Ishikawa (cell line): Measurements from ENCODE around the gene LCLAT1.

Source experiments
- CEBPB ChIP-seq: IDR thresholded peaks from 2 replicates; pipeline ENCODE4 v1.6.1; 2012
- CREB1 ChIP-seq: IDR thresholded peaks from 2 replicates; pipeline ENCODE4 v1.6.1; 2012; ENCODE audit warnings: low read depth
- EGR1 ChIP-seq: IDR thresholded peaks from 2 replicates; pipeline ENCODE4 v1.6.1; 2012
- EP300 ChIP-seq: IDR thresholded peaks from 2 replicates; pipeline ENCODE4 v1.6.1; 2012; ENCODE audit warnings: borderline replicate concordance
- FOXM1 ChIP-seq: IDR thresholded peaks from 2 replicates; pipeline ENCODE4 v1.6.1; 2012; ENCODE audit warnings: low read depth, borderline replicate concordance
- NFIC ChIP-seq: IDR thresholded peaks from 2 replicates; pipeline ENCODE4 v1.6.1; 2012
- RAD21 ChIP-seq: IDR thresholded peaks from 2 replicates; pipeline ENCODE4 v1.6.1; 2012; ENCODE audit warnings: low read depth
- REST ChIP-seq: IDR thresholded peaks from 2 replicates; pipeline ENCODE4 v1.6.1; 2012; ENCODE audit warnings: low read depth, mild to moderate bottlenecking
- TAF1 ChIP-seq: IDR thresholded peaks from 2 replicates; pipeline ENCODE4 v1.6.1; 2012; ENCODE audit warnings: low read depth, mild to moderate bottlenecking
- TCF12 ChIP-seq: IDR thresholded peaks from 2 replicates; pipeline ENCODE4 v1.6.1; 2012; ENCODE audit warnings: low read depth
- TEAD4 ChIP-seq: IDR thresholded peaks from 2 replicates; pipeline ENCODE4 v1.6.1; 2012
- USF1 ChIP-seq: IDR thresholded peaks from 2 replicates; pipeline ENCODE4 v1.6.1; 2012
- YY1 ChIP-seq: IDR thresholded peaks from 2 replicates; pipeline ENCODE4 v1.6.1; 2012; ENCODE audit warnings: low read depth
- ZBTB7A ChIP-seq: IDR thresholded peaks from 2 replicates; pipeline ENCODE4 v1.6.1; 2012; ENCODE audit warnings: low read depth
- TF ChIP-seq, protein P1 (sequence below): IDR thresholded peaks from 2 replicates; pipeline ENCODE4 v1.6.1; 2012

LCLAT1 gene

GRCh38 chr2:30480703-30481322 lies 33.8 kb downstream of the LCLAT1 start:
- TF ChIP-seq EGR1 (no peak), NFIC (no peak), REST (no peak), TAF1 (no peak), EP300 (no peak), FOXM1 (no peak), USF1 (no peak), YY1 (no peak), RAD21 (no peak), ZBTB7A (no peak), TCF12 (no peak), CEBPB (no peak), TEAD4 (no peak), CREB1 (no peak)
- TF ChIP-seq, protein P1, sequence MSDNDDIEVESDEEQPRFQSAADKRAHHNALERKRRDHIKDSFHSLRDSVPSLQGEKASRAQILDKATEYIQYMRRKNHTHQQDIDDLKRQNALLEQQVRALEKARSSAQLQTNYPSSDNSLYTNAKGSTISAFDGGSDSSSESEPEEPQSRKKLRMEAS, result no peak

DNA sequence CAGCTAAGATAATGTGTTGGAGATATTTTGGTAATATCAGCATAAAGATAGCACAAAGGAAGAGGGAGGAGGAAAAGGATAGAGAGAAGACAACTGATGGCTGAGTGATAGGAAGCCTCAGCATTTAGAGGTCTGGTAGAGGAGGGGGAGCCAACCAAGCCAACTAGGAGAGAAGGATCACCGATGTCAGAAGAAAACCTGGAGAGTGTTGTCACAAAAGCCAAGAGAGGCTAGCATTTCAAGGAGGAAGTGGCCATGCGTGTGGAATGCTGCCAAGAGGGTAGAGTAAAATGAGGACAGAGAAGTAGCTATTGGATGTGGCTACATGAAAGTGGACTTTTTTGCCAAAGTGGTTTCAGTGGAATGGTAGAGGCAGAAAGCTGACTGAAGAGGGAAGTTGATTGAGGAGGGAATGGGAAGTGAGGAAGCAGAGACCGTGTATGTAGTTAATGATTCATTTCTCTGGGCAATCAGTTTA lies 34.3 kb downstream of the LCLAT1 start:
- TF ChIP-seq TEAD4 (no peak), EGR1 (no peak)

- TF ChIP-seq FOXM1 (no peak), RAD21 (no peak), YY1 (no peak), REST (no peak), TEAD4 (no peak), CREB1 (no peak), ZBTB7A (no peak), EP300 (no peak), CEBPB (no peak), TCF12 (no peak), NFIC (no peak), USF1 (no peak), EGR1 (no peak), TAF1 (no peak)
- TF ChIP-seq, protein P1, result no peak
Observed at GRCh38 chr2:30482011-30482410, 35.0 kb downstream of the LCLAT1 start.

GRCh38 chr2:30484145-30484544 lies 37.1 kb downstream of the LCLAT1 start:
- TF ChIP-seq ZBTB7A, result no peak
- no peak for TF ChIP-seq FOXM1
- TF ChIP-seq, protein P1, result no peak
- no peak for TF ChIP-seq YY1
- no peak for TF ChIP-seq REST
- no peak for TF ChIP-seq TEAD4
- TF ChIP-seq NFIC, result no peak
- no peak for TF ChIP-seq USF1
- no peak for TF ChIP-seq TAF1
- no peak for TF ChIP-seq TCF12
- no peak for TF ChIP-seq EP300
- TF ChIP-seq EGR1, result no peak
- no peak for TF ChIP-seq CEBPB
- TF ChIP-seq CREB1, result no peak
- no peak for TF ChIP-seq RAD21
